22Rv1 (cell line): ENCODE measurements around the gene BFAR.

Source experiments
- H3K27ac ChIP-seq: fragments of 450-650 bp; 2 replicates; pipeline ENCODE4 v1.5.1; 2017
- ZFX ChIP-seq: fragments of 450-650 bp; IDR thresholded peaks from 2 replicates; pipeline ENCODE4 v1.6.1; 2017; ENCODE audit warnings: antibody characterized with exemption, borderline replicate concordance
- TF ChIP-seq, protein P1 (sequence below): fragments of 450-650 bp; IDR thresholded peaks from 2 replicates; pipeline ENCODE4 v1.5.1; 2017; ENCODE audit warnings: mild to moderate bottlenecking

The BFAR gene

DNA sequence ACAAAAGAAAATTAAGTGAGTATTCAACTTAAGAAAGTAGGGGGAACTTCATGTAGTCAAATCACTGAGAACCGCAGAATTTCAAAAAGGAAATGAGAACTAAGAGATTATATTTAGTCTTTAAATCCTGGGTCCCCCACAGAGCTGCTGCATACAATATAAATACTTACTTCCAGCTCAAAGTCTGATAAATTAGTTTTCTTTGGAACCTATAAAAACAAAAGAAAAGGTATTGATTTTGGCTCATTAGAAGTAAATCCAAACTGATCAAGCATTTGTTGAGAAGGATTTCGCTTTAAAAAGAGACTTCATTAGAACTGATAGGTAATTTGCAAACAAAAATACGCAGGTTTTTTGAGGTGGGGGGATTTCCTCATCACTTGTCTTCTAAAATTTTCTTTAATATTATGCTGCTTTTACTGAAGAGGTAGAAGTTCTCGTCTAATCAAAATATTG, 24.6 kb upstream of the BFAR start:
- H3K27ac ChIP-seq: no peak overlapping the region
- TF ChIP-seq, protein P1, sequence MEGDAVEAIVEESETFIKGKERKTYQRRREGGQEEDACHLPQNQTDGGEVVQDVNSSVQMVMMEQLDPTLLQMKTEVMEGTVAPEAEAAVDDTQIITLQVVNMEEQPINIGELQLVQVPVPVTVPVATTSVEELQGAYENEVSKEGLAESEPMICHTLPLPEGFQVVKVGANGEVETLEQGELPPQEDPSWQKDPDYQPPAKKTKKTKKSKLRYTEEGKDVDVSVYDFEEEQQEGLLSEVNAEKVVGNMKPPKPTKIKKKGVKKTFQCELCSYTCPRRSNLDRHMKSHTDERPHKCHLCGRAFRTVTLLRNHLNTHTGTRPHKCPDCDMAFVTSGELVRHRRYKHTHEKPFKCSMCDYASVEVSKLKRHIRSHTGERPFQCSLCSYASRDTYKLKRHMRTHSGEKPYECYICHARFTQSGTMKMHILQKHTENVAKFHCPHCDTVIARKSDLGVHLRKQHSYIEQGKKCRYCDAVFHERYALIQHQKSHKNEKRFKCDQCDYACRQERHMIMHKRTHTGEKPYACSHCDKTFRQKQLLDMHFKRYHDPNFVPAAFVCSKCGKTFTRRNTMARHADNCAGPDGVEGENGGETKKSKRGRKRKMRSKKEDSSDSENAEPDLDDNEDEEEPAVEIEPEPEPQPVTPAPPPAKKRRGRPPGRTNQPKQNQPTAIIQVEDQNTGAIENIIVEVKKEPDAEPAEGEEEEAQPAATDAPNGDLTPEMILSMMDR: no peak
- TF ChIP-seq ZFX: no peak

DNA sequence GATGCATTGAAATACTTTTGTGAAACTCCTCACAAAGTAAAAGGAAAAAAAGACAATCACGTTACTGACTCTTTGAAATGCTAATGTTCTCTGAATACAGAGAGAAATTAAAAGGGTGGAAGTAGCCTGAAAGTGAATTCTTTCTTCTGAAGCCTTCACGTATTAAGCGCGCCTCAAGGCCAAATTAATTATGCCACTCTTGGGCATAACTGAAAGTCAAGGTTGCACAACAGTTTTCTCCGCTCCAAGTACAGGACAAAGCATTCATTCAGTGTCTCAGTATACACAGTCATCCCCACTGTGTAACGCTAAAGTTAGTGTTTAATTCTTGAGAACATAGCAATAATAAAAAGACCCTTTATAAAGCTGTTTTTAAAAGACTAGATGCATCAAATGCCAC, 24.1 kb upstream of the BFAR start:
- no peak for TF ChIP-seq ZFX
- TF ChIP-seq, protein P1: no peak
- no peak overlapping the region for H3K27ac ChIP-seq

DNA sequence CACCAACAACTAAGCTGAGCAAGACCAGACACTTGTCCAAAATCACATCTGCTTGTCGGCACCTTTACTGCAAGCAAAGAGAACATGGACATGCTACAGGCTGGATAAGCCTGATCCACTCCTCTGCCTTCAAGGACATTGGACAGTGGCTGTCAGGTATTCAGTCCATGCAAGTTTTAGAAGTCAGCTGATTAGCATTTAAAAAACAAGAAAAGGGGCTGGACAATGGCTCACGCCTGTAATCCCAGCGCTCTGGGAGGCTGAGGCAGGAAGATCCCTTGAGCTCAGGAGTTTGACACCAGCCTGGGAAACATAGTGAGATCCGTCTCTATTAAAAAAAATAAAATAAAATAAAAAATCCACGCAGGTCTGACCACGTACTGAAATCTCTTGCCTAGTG, 23.0 kb upstream of the BFAR start:
- no peak overlapping the region for H3K27ac ChIP-seq
- TF ChIP-seq, protein P1: no peak
- TF ChIP-seq ZFX: no peak

DNA sequence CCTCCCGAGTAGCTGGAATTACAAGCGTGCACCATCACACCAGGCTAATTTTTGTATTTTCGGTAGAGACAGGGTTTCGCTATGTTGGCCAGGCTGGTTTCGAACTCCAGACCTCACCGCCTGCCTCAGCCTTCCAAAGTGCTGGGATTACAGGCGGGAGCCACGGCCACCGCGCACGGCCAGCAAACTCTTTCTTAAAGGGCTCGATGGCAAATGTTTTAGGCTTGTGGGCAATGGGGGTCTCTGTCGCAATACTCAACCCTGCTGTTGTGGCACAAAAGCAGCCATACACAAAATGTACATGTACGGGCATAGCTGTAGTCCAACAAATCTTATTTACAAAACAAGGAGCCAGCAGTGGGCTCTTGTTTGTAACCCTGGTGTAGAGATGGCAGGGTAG, 21.1 kb upstream of the BFAR start:
- TF ChIP-seq, protein P1: no peak
- no peak for TF ChIP-seq ZFX
- no peak overlapping the region for H3K27ac ChIP-seq

DNA sequence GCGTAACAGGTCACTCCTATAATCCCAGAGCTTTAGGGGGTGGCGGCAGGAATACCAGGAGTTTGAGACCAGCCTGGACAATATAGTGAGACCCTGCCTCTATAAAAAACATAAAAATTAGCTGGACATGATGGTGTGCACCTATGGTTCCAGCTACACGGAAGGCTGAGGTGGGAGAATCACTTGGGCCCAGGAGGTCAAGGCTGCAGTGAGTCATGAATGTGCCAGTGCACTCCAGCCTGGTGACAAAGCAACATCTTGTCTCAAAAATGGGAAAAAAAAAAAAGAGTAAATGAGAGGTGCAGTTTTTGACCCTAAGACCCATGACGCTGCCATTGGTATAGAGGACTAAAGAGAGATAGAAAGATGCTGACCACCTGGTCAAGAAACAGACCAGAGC, 18.8 kb upstream of the BFAR start:
- TF ChIP-seq ZFX: no peak
- TF ChIP-seq, protein P1: no peak
- H3K27ac ChIP-seq: no peak overlapping the region

DNA sequence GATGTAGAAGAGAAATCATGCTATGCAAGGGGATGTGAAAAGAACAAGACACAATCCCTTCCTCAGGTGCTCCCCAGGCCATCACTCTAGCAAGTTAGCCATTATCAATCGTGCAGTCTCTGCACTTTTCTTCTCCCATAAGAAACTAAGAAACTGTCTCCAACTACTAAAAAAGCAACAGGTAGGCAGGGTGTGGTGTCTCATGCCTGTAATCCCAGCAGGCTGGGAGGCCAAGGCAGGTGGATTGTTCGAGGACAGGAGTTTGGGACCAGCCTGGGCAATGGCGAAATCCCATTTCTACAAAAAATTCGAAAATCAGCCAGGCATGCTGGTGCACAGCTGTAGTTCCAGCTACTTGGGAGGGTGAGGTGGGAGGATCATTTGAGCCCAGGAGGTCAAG, 16.5 kb upstream of the BFAR start:
- TF ChIP-seq, protein P1: no peak
- TF ChIP-seq ZFX: no peak
- no peak overlapping the region for H3K27ac ChIP-seq

DNA sequence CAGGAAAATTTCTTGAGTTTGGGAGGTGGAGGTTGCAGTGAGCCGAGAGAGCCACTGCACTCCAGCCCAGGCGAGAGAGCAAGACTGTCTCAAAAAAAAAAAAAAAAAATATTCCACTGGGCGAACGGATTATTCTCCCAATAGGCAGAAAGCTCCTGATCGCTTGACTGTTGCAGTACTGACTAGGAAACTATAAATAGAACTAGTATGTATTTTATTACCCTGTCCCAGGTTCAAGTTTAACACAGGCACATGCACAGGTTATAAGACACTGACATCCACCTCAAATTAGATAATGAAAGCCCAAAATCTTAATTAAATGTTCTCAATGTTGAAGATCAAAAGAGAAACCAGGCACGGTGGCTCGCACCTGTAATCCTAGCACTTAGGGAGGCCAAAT, 14.2 kb upstream of the BFAR start:
- TF ChIP-seq, protein P1: no peak
- TF ChIP-seq ZFX: no peak
- H3K27ac ChIP-seq: no peak overlapping the region

DNA sequence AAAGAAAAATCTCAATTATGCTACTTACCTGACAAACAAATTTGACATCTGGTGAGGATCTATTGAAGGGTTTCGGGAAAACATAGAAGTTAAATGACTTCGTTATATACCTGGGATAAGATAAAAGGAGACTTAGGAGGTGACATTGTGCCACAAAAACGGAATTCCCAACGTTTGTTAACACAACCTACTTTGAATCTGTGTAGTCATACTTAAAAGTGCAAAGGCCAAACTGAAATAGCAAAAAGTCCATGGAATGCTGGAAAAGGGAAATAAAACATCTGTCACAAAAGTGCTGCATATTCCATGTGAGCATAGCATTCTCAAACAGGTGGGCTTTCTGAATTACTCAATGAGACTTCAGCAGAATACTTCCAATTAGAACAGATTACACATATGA, 5.7 kb upstream of the BFAR start:
- no peak for TF ChIP-seq ZFX
- TF ChIP-seq, protein P1: no peak
- no peak overlapping the region for H3K27ac ChIP-seq
